K562 (cell line): Measurements from ENCODE around the gene PPP1R9A. TPM values are rescaled to one million over a fixed set of nuclear protein-coding genes. Genes with fewer than 3 reads are reported as not detected.

Experiments
- ATAC-seq: fragments of 200-7000 bp; cut with Tn5 transposase; 3 replicates; pipeline ENCODE4 v1.9.1; 2020; ENCODE audit warnings: moderate library complexity
- BruUV-seq: library from RNA; stranded (reverse); fragments of 400-500 nt; replicated peaks from 2 replicates; lab custom pipeline; 2021; lab: Mats Ljungman, UMichigan
- CTCF ChIA-PET: fragments of 300-600 bp; formaldehyde crosslinking; extraction: SDS; loops from one replicate; lab custom pipeline; 2021; ENCODE audit warnings: low intra/inter-chr PET ratio; lab: Yijun Ruan, JAX
- POLR2A ChIA-PET: fragments of 300-600, 350-650 bp; sonication (Branson Sonifier 250); formaldehyde crosslinking; extraction: SDS; loops from one replicate; lab custom pipeline; 2021; ENCODE audit warnings: antibody characterized with exemption, inconsistent platforms; lab: Yijun Ruan, JAX
- DNase-seq, 4 experiments: peaks; one replicate each; pipeline versions ENCODE4 v3.0.0 to v3.0.0-alpha.2; 2011 to 2018; ENCODE audit warnings: low spot score in 3 of 4, mixed read lengths in 3 of 4; ENCODE audit errors: extremely low read depth in 1 of 4
- FAIRE-seq: peaks from 2 replicates; lab custom pipeline; 2011; peaks lifted over from hg19 to GRCh38; lab: Jason Lieb, UNC
- H2AFZ ChIP-seq: 2 replicates; pipeline ENCODE4 v1.6.0; 2011; ENCODE audit warnings: low read depth, low read length, control low read depth, inconsistent platforms
- H3K27ac ChIP-seq: fragments of 200-600 bp; 3 replicates; pipeline ENCODE4 v1.8.0; 2011; ENCODE audit warnings: low read depth, mild to moderate bottlenecking, control low read depth, inconsistent platforms, low read length, moderate library complexity, mixed read lengths; ENCODE audit errors: extremely low read depth
- H3K27me3 ChIP-seq, 2 experiments: fragments of 300-600 bp in 1 of 2; 2 replicates in 1 of 2; 3 replicates in 1 of 2; pipeline versions ENCODE4 v1.6.0 to v1.8.0; 2011; ENCODE audit warnings: inconsistent platforms in 2 of 2, low read length in 2 of 2, mild to moderate bottlenecking in 1 of 2, mixed read lengths in 1 of 2, moderate library complexity in 1 of 2; ENCODE audit not compliant: control insufficient read depth in 2 of 2, insufficient read depth in 2 of 2
- H3K36me3 ChIP-seq: fragments of 300-600 bp; 3 replicates; pipeline ENCODE4 v1.8.0; 2011; ENCODE audit warnings: mild to moderate bottlenecking, low read length, inconsistent platforms; ENCODE audit not compliant: control insufficient read depth, insufficient read depth
- H3K4me1 ChIP-seq, 2 experiments: fragments of 200-600 bp in 1 of 2; replicated peaks in 1 of 2; 2 replicates in 1 of 2; 3 replicates in 1 of 2; pipeline versions ENCODE4 v1.5.1 to v1.8.0; 2011; ENCODE audit warnings: inconsistent platforms in 2 of 2, low read length in 2 of 2, mild to moderate bottlenecking in 1 of 2, mixed read lengths in 1 of 2, moderate library complexity in 1 of 2; ENCODE audit not compliant: control insufficient read depth in 2 of 2, insufficient read depth in 2 of 2
- H3K4me2 ChIP-seq: 2 replicates; pipeline ENCODE4 v1.6.1; 2011; ENCODE audit warnings: low read length, control low read depth, inconsistent platforms, mixed read lengths; ENCODE audit not compliant: insufficient read depth
- H3K4me3 ChIP-seq: fragments of 200-600 bp; sonication (generic), shearing (Covaris generic); 2 replicates; pipeline ENCODE4 v1.5.1; 2016; ENCODE audit warnings: control low read depth, inconsistent platforms
- H3K79me2 ChIP-seq: fragments of 200-600 bp; 3 replicates; pipeline ENCODE4 v1.8.0; 2011; ENCODE audit warnings: low read length, inconsistent platforms; ENCODE audit not compliant: control insufficient read depth, insufficient read depth
- H3K9ac ChIP-seq, 2 experiments: 2 replicates each; pipeline versions ENCODE4 v1.6.0 to v1.6.1; 2011; ENCODE audit warnings: low read depth in 2 of 2, low read length in 2 of 2, control low read depth in 1 of 2, inconsistent platforms in 1 of 2, mild to moderate bottlenecking in 1 of 2, mixed read lengths in 1 of 2; ENCODE audit not compliant: insufficient read depth in 1 of 2
- H3K9me1 ChIP-seq: one replicate; pipeline ENCODE4 v1.6.0; 2011; ENCODE audit warnings: inconsistent platforms, mild to moderate bottlenecking, low read length, moderate library complexity; ENCODE audit not compliant: control insufficient read depth, insufficient read depth
- H3K9me3 ChIP-seq: replicated peaks from 2 replicates; pipeline ENCODE4 v1.5.1; 2011; ENCODE audit warnings: low read depth, low read length, inconsistent platforms; ENCODE audit not compliant: control insufficient read depth, insufficient read depth
- H4K20me1 ChIP-seq: replicated peaks from 2 replicates; pipeline ENCODE4 v1.6.1; 2011; ENCODE audit warnings: low read length, inconsistent platforms, mixed read lengths; ENCODE audit not compliant: control insufficient read depth, insufficient read depth
- FOXM1 ChIP-seq, 2 experiments: fragments of 450-650 bp in 1 of 2; sonication (generic) in 1 of 2; formaldehyde crosslinking in 1 of 2; IDR thresholded peaks; 2 replicates each; pipeline versions ENCODE4 v1.6.1 to v1.9.0; 2017 to 2022; ENCODE audit warnings: low read depth in 2 of 2, mild to moderate bottlenecking in 2 of 2, missing genetic modification reagents in 1 of 2, moderate library complexity in 1 of 2
- FOXP1 ChIP-seq: sonication (generic); formaldehyde crosslinking; IDR thresholded peaks from 2 replicates; pipeline ENCODE4 v1.8.0; 2022; ENCODE audit warnings: mild to moderate bottlenecking, missing genetic modification reagents
- GATAD2B ChIP-seq: fragments of 450-650 bp; IDR thresholded peaks from 2 replicates; pipeline ENCODE4 v1.6.1; 2017; ENCODE audit warnings: mild to moderate bottlenecking, borderline replicate concordance
- ILF3 ChIP-seq: fragments of 450-650 bp; IDR thresholded peaks from 2 replicates; pipeline ENCODE4 v1.6.1; 2018; ENCODE audit warnings: antibody characterized with exemption, mild to moderate bottlenecking, moderate library complexity, borderline replicate concordance
- KAT7 ChIP-seq: sonication (generic); formaldehyde crosslinking; IDR thresholded peaks from 2 replicates; pipeline ENCODE4 v1.8.0; 2022; ENCODE audit warnings: missing genetic modification reagents, mild to moderate bottlenecking, borderline replicate concordance
- NFATC3 ChIP-seq: fragments of 450-650 bp; IDR thresholded peaks from 2 replicates; pipeline ENCODE4 v1.6.1; 2017; ENCODE audit warnings: mild to moderate bottlenecking
- POLR2A ChIP-seq: fragments of 450-650 bp; conservative IDR thresholded peaks from 2 replicates; pipeline ENCODE4 v1.6.1; 2016
- ZEB2 ChIP-seq: fragments of 450-650 bp; IDR thresholded peaks from 2 replicates; pipeline ENCODE4 v1.6.1; 2016
- ZFP30 ChIP-seq: fragments of 250-450 bp; sonication (Bioruptor Pico); IDR thresholded peaks from 2 replicates; pipeline ENCODE4 v1.8.0; 2022; ENCODE audit warnings: moderate library complexity, mild to moderate bottlenecking, inconsistent platforms, borderline replicate concordance
- ZKSCAN3 ChIP-seq: fragments of 250-450 bp; sonication (Bioruptor Pico); IDR thresholded peaks from 2 replicates; pipeline ENCODE4 v1.4.0; 2020
- ZNF175 ChIP-seq: fragments of 200-800 bp; sonication (Bioruptor generic); IDR thresholded peaks from 2 replicates; pipeline ENCODE4 v1.6.1; 2016; ENCODE audit warnings: low read depth, mild to moderate bottlenecking, missing genetic modification characterization, missing compliant biosample characterization
- ZNF695 ChIP-seq: fragments of 450-650 bp; formaldehyde crosslinking; IDR thresholded peaks from 2 replicates; pipeline ENCODE4 v1.4.0; 2020; ENCODE audit warnings: mild to moderate bottlenecking, moderate library complexity
- WGBS: fragments of 100-300 bp; shearing (Covaris generic); methylation state at CpG from one replicate; pipeline ENCODE4 v1.1.6; 2016; ENCODE audit warnings: low coverage, mixed read lengths; ENCODE audit not compliant: insufficient coverage; ENCODE audit errors: missing lambda C conversion rate; 5-methylcytosine and 5-hydroxymethylcytosine counted together
- in situ Hi-C: fragments of 300-500 bp; cut with MboI; formaldehyde crosslinking; loops from 4 replicates; pipeline ENCODE4 v1.15.0; 2018; ENCODE audit warnings: inconsistent platforms, mixed read lengths
- intact Hi-C: fragments of 100-400 bp; cut with micrococcal nuclease; formaldehyde crosslinking; loops from 2 replicates; pipeline ENCODE4 v1.14.2; 2022
- polyA plus RNA-seq, 8 experiments: library from polyadenylated mRNA; depleted of rRNA in 4 of 8; stranded (reverse) in 5 of 8; unstranded in 3 of 8; fragments of >200 nt; fragmentation: Nextera tagmentation in 2 of 8; fragmentation: Illumina TruSeq in 1 of 8; extraction: Ambion mirVana in 2 of 8; extraction: Trizol in 1 of 8; gene quantifications; 2 replicates each; pipeline versions ENCODE4 v1.2.1 to v1.2.3, GENCODE V29; 2011 to 2014; ENCODE audit warnings: inconsistent platforms in 1 of 8, missing spikeins in 1 of 8
- total RNA-seq, 7 experiments: library from RNA; depleted of rRNA in 6 of 7; stranded (reverse); fragments of >200 nt in 6 of 7; fragmentation: Illumina TruSeq in 2 of 7; extraction: Trizol in 2 of 7; gene quantifications; 2 replicates each; pipeline versions ENCODE4 v1.2.1 to v1.2.3, GENCODE V29; 2011 to 2021; ENCODE audit warnings: low replicate concordance in 1 of 7
- TF ChIP-seq, protein P1 (sequence below): fragments of 250-450 bp; sonication (Bioruptor Pico); IDR thresholded peaks from 2 replicates; pipeline ENCODE4 v1.5.0; 2021
- TF ChIP-seq, protein P2 (sequence below), 2 experiments: fragments of 450-650 bp in 1 of 2; sonication (generic) in 1 of 2; formaldehyde crosslinking; conservative IDR thresholded peaks; 2 replicates each; pipeline versions ENCODE4 v1.4.0 to v1.8.1; 2020 to 2022; ENCODE audit warnings: mild to moderate bottlenecking in 1 of 2, missing genetic modification reagents in 1 of 2

Gene PPP1R9A
- total and polyA plus RNA-seq, 9 of the 15 experiments (the other 6 are each of a cell fraction or from before 2014, with no cell fraction given), result 0.24 TPM; not detected in 8

DNA sequence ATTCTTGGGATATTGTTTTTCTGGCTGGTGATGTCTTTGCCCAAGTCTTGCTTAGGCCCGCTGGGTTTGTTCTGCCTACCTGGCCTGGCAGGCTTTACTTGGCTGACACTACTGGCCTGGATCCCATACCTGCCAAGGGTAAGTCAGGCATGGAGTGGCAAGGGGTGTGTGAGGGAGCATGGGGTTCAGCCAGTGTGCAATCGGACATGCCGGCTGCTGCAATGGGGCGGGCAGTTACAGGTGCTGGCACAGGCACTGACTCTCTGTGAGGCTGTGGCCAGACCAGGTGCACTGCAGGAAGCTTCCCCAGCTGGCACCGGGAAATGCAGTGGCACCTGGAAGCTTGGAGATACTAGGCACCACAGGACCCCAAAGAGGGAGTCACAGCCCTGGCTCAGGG lies 248.6 kb downstream of the PPP1R9A start (continued):
- TF ChIP-seq ZNF175 (CRISPR knock-in tag), result no peak
- TF ChIP-seq ZFP30 (CRISPR knock-in tag), result no peak
- TF ChIP-seq ILF3, result no peak
- no peak for TF ChIP-seq FOXP1 (CRISPR knock-in tag)
- TF ChIP-seq ZNF695, result no peak

DNA sequence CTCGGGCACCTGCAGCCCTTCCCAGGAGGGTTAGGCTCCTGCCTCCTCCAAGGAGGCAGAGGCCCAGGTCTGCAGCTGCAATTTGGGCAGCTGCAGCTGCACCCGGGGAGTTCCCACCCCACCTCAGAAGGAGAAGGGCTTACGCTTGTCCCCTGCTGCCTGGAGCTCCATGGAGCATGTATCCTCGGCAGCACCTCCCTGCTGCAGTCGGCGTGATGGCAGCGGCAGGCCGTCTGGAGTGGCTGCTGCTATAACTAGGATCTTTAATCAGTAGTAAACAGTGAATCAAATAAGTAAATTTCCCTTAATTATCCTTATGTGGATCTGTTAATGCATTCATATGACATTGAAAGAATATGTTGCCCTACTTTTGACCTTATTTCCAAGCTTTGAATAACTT lies 250.0 kb downstream of the PPP1R9A start:
- H3K9ac ChIP-seq, result no peak overlapping the region
- TF ChIP-seq NFATC3, result no peak
- TF ChIP-seq ZKSCAN3, result no peak
- TF ChIP-seq KAT7 (CRISPR knock-in tag), result no peak
- TF ChIP-seq ZEB2, result no peak
- TF ChIP-seq, protein P1, sequence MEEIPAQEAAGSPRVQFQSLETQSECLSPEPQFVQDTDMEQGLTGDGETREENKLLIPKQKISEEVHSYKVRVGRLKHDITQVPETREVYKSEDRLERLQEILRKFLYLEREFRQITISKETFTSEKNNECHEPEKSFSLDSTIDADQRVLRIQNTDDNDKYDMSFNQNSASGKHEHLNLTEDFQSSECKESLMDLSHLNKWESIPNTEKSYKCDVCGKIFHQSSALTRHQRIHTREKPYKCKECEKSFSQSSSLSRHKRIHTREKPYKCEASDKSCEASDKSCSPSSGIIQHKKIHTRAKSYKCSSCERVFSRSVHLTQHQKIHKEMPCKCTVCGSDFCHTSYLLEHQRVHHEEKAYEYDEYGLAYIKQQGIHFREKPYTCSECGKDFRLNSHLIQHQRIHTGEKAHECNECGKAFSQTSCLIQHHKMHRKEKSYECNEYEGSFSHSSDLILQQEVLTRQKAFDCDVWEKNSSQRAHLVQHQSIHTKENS (CRISPR knock-in tag), result no peak
- TF ChIP-seq GATAD2B, result no peak
- TF ChIP-seq, protein P2, sequence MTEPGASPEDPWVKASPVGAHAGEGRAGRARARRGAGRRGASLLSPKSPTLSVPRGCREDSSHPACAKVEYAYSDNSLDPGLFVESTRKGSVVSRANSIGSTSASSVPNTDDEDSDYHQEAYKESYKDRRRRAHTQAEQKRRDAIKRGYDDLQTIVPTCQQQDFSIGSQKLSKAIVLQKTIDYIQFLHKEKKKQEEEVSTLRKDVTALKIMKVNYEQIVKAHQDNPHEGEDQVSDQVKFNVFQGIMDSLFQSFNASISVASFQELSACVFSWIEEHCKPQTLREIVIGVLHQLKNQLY (CRISPR knock-in tag; conservative IDR thresholded peaks at IDR 0.05), result no peak
- no peak for TF ChIP-seq POLR2A
- no peak for TF ChIP-seq FOXM1 (IDR thresholded peaks at IDR 0.05; ENCODE audit: low read depth)
- no peak for TF ChIP-seq FOXM1 (CRISPR knock-in tag; IDR thresholded peaks at IDR 0.05; ENCODE audit: low read depth)

More for the DNA sequence above, 250.0 kb downstream of the PPP1R9A start:
- no peaks in the 10 kb centered on the region for H4K20me1 ChIP-seq
- no peaks in the 10 kb centered on the region for H3K36me3 ChIP-seq
- no TSS peak for BruUV-seq
- POLR2A ChIA-PET, result no interaction called here
- H3K9me3 ChIP-seq, result no peaks in the 10 kb centered on the region
- no peaks in the 10 kb centered on the region for H3K4me1 ChIP-seq
- no peak overlapping the region for H3K4me3 ChIP-seq
- ATAC-seq, result no peak
- H3K79me2 ChIP-seq, result no peaks in the 10 kb centered on the region
- no peak overlapping the region for H3K27ac ChIP-seq
- no peak overlapping the region for H3K4me2 ChIP-seq
- no peak overlapping the region for H2AFZ ChIP-seq
- no peak for FAIRE-seq
- DNase-seq, result no peak
- H3K9me1 ChIP-seq, result no peaks in the 10 kb centered on the region
- CTCF ChIA-PET, result no interaction called here
- no peaks in the 10 kb centered on the region for H3K27me3 ChIP-seq
- 3% methylated on average over 8 of the region's 8 CpGs for WGBS
- in situ Hi-C loops (no loop called here), intact Hi-C loops (no loop called here)
